Thyroid gland (tissue), 4 donors: ENCODE data around the gene TMEM120A. TPM values are rescaled to one million over a fixed set of nuclear protein-coding genes. Genes with fewer than 3 reads are reported as not detected.

ENCODE experiments used
- DNase-seq, 2 donors: peaks; one replicate each; pipeline ENCODE4 v3.0.0-alpha.2; 2019
- H3K27ac ChIP-seq, 3 donors: fragments of 200-600 bp; sonication (generic); 1 replicate in 2 of 3; 2 replicates in 1 of 3; pipeline ENCODE4 v1.5.1; 2016 to 2019; ENCODE audit warnings: mild to moderate bottlenecking in 1 of 3, moderate library complexity in 1 of 3
- H3K27me3 ChIP-seq: fragments of 200-600 bp; sonication (generic); one replicate; pipeline ENCODE4 v1.5.1; 2019
- H3K36me3 ChIP-seq, 2 donors: fragments of 200-600 bp; sonication (generic); one replicate each; pipeline ENCODE4 v1.5.1; 2016 to 2019
- H3K4me1 ChIP-seq, 2 donors: fragments of 200-600 bp; sonication (generic); one replicate each; pipeline ENCODE4 v1.5.1; 2017 to 2019
- H3K4me3 ChIP-seq, 3 donors: fragments of 200-600 bp; sonication (generic); replicated peaks in 1 of 3; 1 replicate in 2 of 3; 2 replicates in 1 of 3; pipeline ENCODE4 v1.5.1; 2016; ENCODE audit warnings: mild to moderate bottlenecking in 1 of 3
- H3K9me3 ChIP-seq: fragments of 200-600 bp; sonication (generic); one replicate; pipeline ENCODE4 v1.5.1; 2017
- CTCF ChIP-seq, 6 experiments: fragments of 200-600 bp in 3 of 6; fragments of 450-650 bp in 3 of 6; sonication (generic) in 3 of 6; IDR thresholded peaks; one replicate each; pipeline ENCODE4 v1.5.1; 2016 to 2019; ENCODE audit warnings: antibody characterized with exemption in 6 of 6, mild to moderate bottlenecking in 2 of 6, inconsistent platforms in 1 of 6, moderate library complexity in 1 of 6
- POLR2A ChIP-seq, 2 donors: fragments of 450-650 bp; IDR thresholded peaks; one replicate each; pipeline ENCODE4 v1.6.1; 2017; ENCODE audit warnings: antibody characterized with exemption in 2 of 2, mild to moderate bottlenecking in 2 of 2, moderate library complexity in 1 of 2
- WGBS, 2 donors: methylation state at CpG; one replicate each; pipeline ENCODE4 v1.1.5; 2017; 5-methylcytosine and 5-hydroxymethylcytosine counted together
- intact Hi-C: fragments of 100-400 bp; cut with DNase I; formaldehyde crosslinking; loops from one replicate; pipeline ENCODE4 v1.15.1; 2023
- total RNA-seq, 4 donors: library from RNA; depleted of rRNA; stranded (reverse); fragments of >200 nt; gene quantifications; one replicate each; pipeline ENCODE4 v1.2.3, GENCODE V29; 2016

The TMEM120A gene
- total RNA-seq, 4 donors from 2014 or later, result 25.4 to 38.2 (median 34.9) TPM

GRCh38 chr7:75965617-75966016 lies 28.8 kb downstream of the TMEM120A start:
- Histone ChIP-seq H3K4me3 (no peak overlapping the region), H3K27ac (peak overlapping the region; percentile 6 to 71 (median 56)), H3K9me3 (no peaks in the 10 kb centered on the region), H3K27me3 (no peaks in the 10 kb centered on the region), H3K4me1 (peaks cover 14 to 82% of the 10 kb centered on the region in 2 donors), H3K36me3 (peaks cover 0 to 11% of the 10 kb centered on the region in 2 donors)
- TF ChIP-seq CTCF (IDR thresholded peaks at IDR 0.05) (no peak), POLR2A (IDR thresholded peaks at IDR 0.05) (no peak)
- DNase-seq, result no peak
- intact Hi-C loops, result no loop called here
- 75 to 87% methylated on average over 6 to 13 of the region's 13 CpGs for WGBS, 2 donors

GRCh38 chr7:75963381-75963995 lies 30.9 kb downstream of the TMEM120A start:
- Histone ChIP-seq H3K27ac (peak overlapping the region; percentile 28 to 68 (median 67)), H3K4me1 (peaks cover 14 to 77% of the 10 kb centered on the region in 2 donors), H3K9me3 (no peaks in the 10 kb centered on the region), H3K4me3 (no peak overlapping the region), H3K36me3 (peaks cover 0 to 17% of the 10 kb centered on the region in 2 donors), H3K27me3 (no peaks in the 10 kb centered on the region)
- 71 to 80% methylated on average over 9 of the region's 9 CpGs for WGBS, 2 donors
- TF ChIP-seq POLR2A (IDR thresholded peaks at IDR 0.05), result no peak
- TF ChIP-seq CTCF (IDR thresholded peaks at IDR 0.05), result no peak
- intact Hi-C loops, result no loop called here
- DNase-seq, result no peak

- TF ChIP-seq POLR2A (IDR thresholded peaks at IDR 0.05) (no peak), CTCF (IDR thresholded peaks at IDR 0.05) (no peak)
- DNase-seq, result no peak
- H3K4me3 ChIP-seq, result no peak overlapping the region
- 67 to 71% methylated on average over 18 of the region's 18 CpGs for WGBS, 2 donors
- no peaks in the 10 kb centered on the region for H3K27me3 ChIP-seq
- H3K9me3 ChIP-seq, result no peaks in the 10 kb centered on the region
- peaks cover 8 to 73% of the 10 kb centered on the region in 2 donors for H3K4me1 ChIP-seq
- peaks cover 0 to 17% of the 10 kb centered on the region in 2 donors for H3K36me3 ChIP-seq
- intact Hi-C loops, result no loop called here
- peak overlapping the region; percentile 28 to 68 (median 67) for H3K27ac ChIP-seq
Measured at GRCh38 chr7:75962607-75963380, 31.6 kb downstream of the TMEM120A start.

GRCh38 chr7:75961218-75961617 lies 33.2 kb downstream of the TMEM120A start:
- H3K4me3 ChIP-seq, result no peak overlapping the region
- DNase-seq, result peak; percentile 38 to 42
- TF ChIP-seq CTCF (IDR thresholded peaks at IDR 0.05) (peak in 3 of 6 experiments; percentile 16 to 33 (median 27)), POLR2A (IDR thresholded peaks at IDR 0.05) (no peak)
- peaks cover 0 to 18% of the 10 kb centered on the region in 2 donors for H3K36me3 ChIP-seq
- intact Hi-C loops, result no loop called here
- 80 to 88% methylated on average over 7 of the region's 7 CpGs for WGBS, 2 donors
- H3K9me3 ChIP-seq, result no peaks in the 10 kb centered on the region
- peak overlapping the region in 1 of 3 donors; percentile 79 for H3K27ac ChIP-seq
- H3K4me1 ChIP-seq, result peaks cover 12 to 76% of the 10 kb centered on the region in 2 donors
- no peaks in the 10 kb centered on the region for H3K27me3 ChIP-seq

- H3K4me3 ChIP-seq, result no peak overlapping the region
- H3K4me1 ChIP-seq, result peaks cover 15 to 76% of the 10 kb centered on the region in 2 donors
- H3K36me3 ChIP-seq, result peaks cover 0 to 21% of the 10 kb centered on the region in 2 donors
- H3K27me3 ChIP-seq, result no peaks in the 10 kb centered on the region
- TF ChIP-seq CTCF (IDR thresholded peaks at IDR 0.05) (no peak), POLR2A (IDR thresholded peaks at IDR 0.05) (no peak)
- H3K27ac ChIP-seq, result peak overlapping the region; percentile 29 to 79 (median 42)
- intact Hi-C loops, result no loop called here
- 94 to 97% methylated on average over 6 of the region's 6 CpGs for WGBS, 2 donors
- no peaks in the 10 kb centered on the region for H3K9me3 ChIP-seq
- no peak for DNase-seq
Measured at GRCh38 chr7:75960372-75960771, 34.0 kb downstream of the TMEM120A start.
